GM23338 (cell line): Measurements from ENCODE around the gene PIAS1.

Source experiments
- CREB1 ChIP-seq: fragments of 250-450 bp; sonication (Bioruptor Pico); IDR thresholded peaks from 2 replicates; pipeline ENCODE4 v1.5.0; 2020; ENCODE audit warnings: low read depth, mild to moderate bottlenecking, moderate library complexity
- EZH2 ChIP-seq: fragments of 200-600 bp; sonication (generic); IDR thresholded peaks from one replicate; pipeline ENCODE4 v1.8.0; 2017; ENCODE audit warnings: antibody characterized with exemption, mild to moderate bottlenecking, low read depth; ENCODE audit not compliant: unreplicated experiment
- EZH2phosphoT487 ChIP-seq: fragments of 200-600 bp; sonication (generic); IDR thresholded peaks from one replicate; pipeline ENCODE4 v1.8.1; 2018; ENCODE audit warnings: antibody characterized with exemption; ENCODE audit not compliant: unreplicated experiment
- JUNB ChIP-seq: IDR thresholded peaks from one replicate; pipeline ENCODE4 v1.6.1; 2016; ENCODE audit warnings: antibody characterized with exemption; ENCODE audit not compliant: unreplicated experiment
- TF ChIP-seq, protein P1 (sequence below), 2 experiments: fragments of 200-600 bp in 1 of 2; sonication (generic) in 1 of 2; conservative IDR thresholded peaks; 2 replicates each; pipeline versions ENCODE4 v1.5.1 to v1.6.1; 2016 to 2017; ENCODE audit warnings: antibody characterized with exemption in 2 of 2, low read depth in 2 of 2, mild to moderate bottlenecking in 2 of 2, moderate library complexity in 1 of 2
- TF ChIP-seq, protein P2 (sequence below): IDR thresholded peaks from 2 replicates; pipeline ENCODE4 v1.6.1; 2016; ENCODE audit warnings: antibody characterized with exemption

DNA sequence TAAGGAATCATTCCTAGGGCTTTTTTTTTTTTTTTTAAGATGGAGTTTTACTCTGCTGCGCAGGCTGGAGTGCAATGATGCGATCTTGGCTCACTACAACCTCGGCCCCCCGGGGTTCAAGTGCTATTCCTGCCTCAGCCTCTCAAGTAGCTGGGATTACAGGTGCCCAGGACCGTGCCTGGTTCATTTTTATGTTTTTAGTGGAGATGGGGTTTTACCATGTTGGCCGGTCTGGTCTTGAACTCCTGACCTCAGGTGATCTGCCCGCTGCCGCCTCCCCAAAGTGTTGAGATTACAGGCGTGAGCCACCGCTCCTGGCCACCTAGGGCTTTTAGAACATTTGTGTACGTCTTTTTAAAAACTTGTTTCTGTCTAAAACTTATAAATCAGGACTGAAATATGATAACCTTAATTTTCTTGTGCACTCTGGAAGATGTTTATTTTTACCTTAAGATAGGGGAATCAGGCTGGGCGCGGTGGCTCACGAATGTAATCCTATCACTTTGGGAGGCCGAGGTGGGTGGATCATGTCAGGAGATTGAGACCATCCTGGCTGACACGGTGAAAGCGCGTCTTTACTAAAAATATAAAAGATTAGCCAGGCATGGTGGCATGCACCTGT is 21.8 kb downstream of the PIAS1 start:
- TF ChIP-seq, protein P1, sequence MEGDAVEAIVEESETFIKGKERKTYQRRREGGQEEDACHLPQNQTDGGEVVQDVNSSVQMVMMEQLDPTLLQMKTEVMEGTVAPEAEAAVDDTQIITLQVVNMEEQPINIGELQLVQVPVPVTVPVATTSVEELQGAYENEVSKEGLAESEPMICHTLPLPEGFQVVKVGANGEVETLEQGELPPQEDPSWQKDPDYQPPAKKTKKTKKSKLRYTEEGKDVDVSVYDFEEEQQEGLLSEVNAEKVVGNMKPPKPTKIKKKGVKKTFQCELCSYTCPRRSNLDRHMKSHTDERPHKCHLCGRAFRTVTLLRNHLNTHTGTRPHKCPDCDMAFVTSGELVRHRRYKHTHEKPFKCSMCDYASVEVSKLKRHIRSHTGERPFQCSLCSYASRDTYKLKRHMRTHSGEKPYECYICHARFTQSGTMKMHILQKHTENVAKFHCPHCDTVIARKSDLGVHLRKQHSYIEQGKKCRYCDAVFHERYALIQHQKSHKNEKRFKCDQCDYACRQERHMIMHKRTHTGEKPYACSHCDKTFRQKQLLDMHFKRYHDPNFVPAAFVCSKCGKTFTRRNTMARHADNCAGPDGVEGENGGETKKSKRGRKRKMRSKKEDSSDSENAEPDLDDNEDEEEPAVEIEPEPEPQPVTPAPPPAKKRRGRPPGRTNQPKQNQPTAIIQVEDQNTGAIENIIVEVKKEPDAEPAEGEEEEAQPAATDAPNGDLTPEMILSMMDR (conservative IDR thresholded peaks at IDR 0.05; ENCODE audit: low read depth in 2 of 2): no peak
- TF ChIP-seq CREB1: no peak
- no peak for TF ChIP-seq EZH2phosphoT487
- TF ChIP-seq JUNB: no peak
- no peak for TF ChIP-seq EZH2
- TF ChIP-seq, protein P2, sequence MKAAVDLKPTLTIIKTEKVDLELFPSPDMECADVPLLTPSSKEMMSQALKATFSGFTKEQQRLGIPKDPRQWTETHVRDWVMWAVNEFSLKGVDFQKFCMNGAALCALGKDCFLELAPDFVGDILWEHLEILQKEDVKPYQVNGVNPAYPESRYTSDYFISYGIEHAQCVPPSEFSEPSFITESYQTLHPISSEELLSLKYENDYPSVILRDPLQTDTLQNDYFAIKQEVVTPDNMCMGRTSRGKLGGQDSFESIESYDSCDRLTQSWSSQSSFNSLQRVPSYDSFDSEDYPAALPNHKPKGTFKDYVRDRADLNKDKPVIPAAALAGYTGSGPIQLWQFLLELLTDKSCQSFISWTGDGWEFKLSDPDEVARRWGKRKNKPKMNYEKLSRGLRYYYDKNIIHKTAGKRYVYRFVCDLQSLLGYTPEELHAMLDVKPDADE: no peak
